ENCODE measurements around the gene ARPP19. TPM values are rescaled to one million over a fixed set of nuclear protein-coding genes. Genes with fewer than 3 reads are reported as not detected.
"Not testable (repeated sequence)": the region's sequence is repeated elsewhere in the genome, so short reads cannot be mapped to it uniquely, and the experiment has no call there.

ARPP19 gene
- polyA plus RNA-seq, 1 of the 3 experiments (the other 2 are of a cell fraction), result 29.0 TPM

- Histone ChIP-seq H3K27me3 (ENCODE audit: insufficient read depth) (no peaks in the 10 kb centered on the region), H3K4me2 (no peak overlapping the region), H2AFZ (ENCODE audit: low read depth) (no peak overlapping the region), H3K36me3 (replicated peaks in 1 of 2; ENCODE audit: control insufficient read depth in 1 of 2, insufficient read depth in 2 of 2, low read length in 1 of 2) (no peaks in the 10 kb centered on the region), H3F3A (replicated peaks; ENCODE audit: insufficient read depth) (peaks cover 6% of the 10 kb centered on the region), H3K27ac (ENCODE audit: low read depth in 2 of 2, low read length in 1 of 2) (no peak overlapping the region), H3K4me1 (ENCODE audit: control insufficient read depth in 1 of 2, insufficient read depth in 2 of 2, low read depth in 1 of 2, low read length in 1 of 2) (no peaks in the 10 kb centered on the region), H3K4me3 (ENCODE audit: low read depth in 2 of 2, low read length in 1 of 2) (no peak overlapping the region), H3K9ac (no peak overlapping the region), H3K9me2 (no peaks in the 10 kb centered on the region), H3K9me3 (no peaks in the 10 kb centered on the region), H3K79me2 (ENCODE audit: insufficient read depth) (no peaks in the 10 kb centered on the region), H4K20me1 (ENCODE audit: insufficient read depth) (no peaks in the 10 kb centered on the region)
- CTCF ChIA-PET, result no interaction called here
- POLR2A ChIA-PET, result interaction anchor here (0.6 kb wide), 1 partner anchor 85 kb away, joined by 3 read pairs; no protein-coding TSS in a partner anchor
- 96% methylated on average over 2 of the region's 2 CpGs for WGBS (ENCODE audit: low lambda C conversion rate)
- TF ChIP-seq CHD2 (IDR thresholded peaks at IDR 0.05; ENCODE audit: low read length, partially characterized antibody) (no peak), MXI1 (IDR thresholded peaks at IDR 0.05; ENCODE audit: low read depth, low read length) (no peak), GABPA (IDR thresholded peaks at IDR 0.05; ENCODE audit: low read depth) (no peak), NFIC (IDR thresholded peaks at IDR 0.05; ENCODE audit: borderline replicate concordance) (no peak), REST (IDR thresholded peaks at IDR 0.05; ENCODE audit: low read depth, low read length) (no peak), RFX5 (IDR thresholded peaks at IDR 0.05; ENCODE audit: low read length) (no peak), POLR2AphosphoS5 (IDR thresholded peaks at IDR 0.05; ENCODE audit: low read depth, low read length) (no peak), USF2 (IDR thresholded peaks at IDR 0.05; ENCODE audit: borderline replicate concordance, low read depth, low read length) (no peak), JUND (IDR thresholded peaks at IDR 0.05) (no peak), TCF12 (IDR thresholded peaks at IDR 0.05) (no peak), FOSL2 (IDR thresholded peaks at IDR 0.05; ENCODE audit: borderline replicate concordance, low read depth) (no peak), RAD21 (IDR thresholded peaks at IDR 0.05; ENCODE audit: low read length) (no peak), SMC3 (IDR thresholded peaks at IDR 0.05; ENCODE audit: low read depth, low read length) (no peak), FOXM1 (IDR thresholded peaks at IDR 0.05; ENCODE audit: low read depth) (no peak), RCOR1 (IDR thresholded peaks at IDR 0.05; ENCODE audit: low read length) (no peak), ELF1 (IDR thresholded peaks at IDR 0.05) (no peak), USF1 (IDR thresholded peaks at IDR 0.05; ENCODE audit: borderline replicate concordance, low read depth) (no peak), ZBTB33 (IDR thresholded peaks at IDR 0.05; ENCODE audit: borderline replicate concordance, low read depth) (no peak), TEAD4 (IDR thresholded peaks at IDR 0.05; ENCODE audit: borderline replicate concordance, insufficient read depth) (no peak)
- no peak for DNase-seq
Measured at GRCh38 chr15:52575072-52575471, 6.2 kb upstream of the ARPP19 start.

- H2AFZ ChIP-seq (ENCODE audit: low read depth); H3K27me3 ChIP-seq (ENCODE audit: insufficient read depth); CTCF ChIA-PET; H3K9me2 ChIP-seq; POLR2A ChIA-PET; H3K4me1 ChIP-seq (ENCODE audit: control insufficient read depth in 1 of 2, insufficient read depth in 2 of 2, low read depth in 1 of 2, low read length in 1 of 2); H3K4me3 ChIP-seq (ENCODE audit: low read depth in 2 of 2, low read length in 1 of 2); H4K20me1 ChIP-seq (ENCODE audit: insufficient read depth); H3K4me2 ChIP-seq; H3K27ac ChIP-seq (ENCODE audit: low read depth in 2 of 2, low read length in 1 of 2); H3K9ac ChIP-seq; H3K79me2 ChIP-seq (ENCODE audit: insufficient read depth); DNase-seq; H3K36me3 ChIP-seq (replicated peaks in 1 of 2; ENCODE audit: control insufficient read depth in 1 of 2, insufficient read depth in 2 of 2, low read length in 1 of 2); H3K9me3 ChIP-seq: not testable (repeated sequence)
- WGBS (ENCODE audit: low lambda C conversion rate), result 57% methylated on average over 3 of the region's 3 CpGs
- peaks cover 11% of the 10 kb centered on the region for H3F3A ChIP-seq (replicated peaks; ENCODE audit: insufficient read depth)
Measured at GRCh38 chr15:52574623-52575022, 5.8 kb upstream of the ARPP19 start.
